Dendritic cell treated with granulocyte-macrophage colony-stimulating factor and Interleukin-4, amounts not matched to agents 40 ng/mL and 50 ng/mL, for 4 days (primary cell): ENCODE results near the gene GAPVD1.
"Not testable (repeated sequence)": the region's sequence is repeated elsewhere in the genome, so short reads cannot be mapped to it uniquely, and the experiment has no call there.

Experiments used
- H3K27ac Mint-ChIP-seq: one replicate; pipeline ENCODE4 v1.8.0; 2022; ENCODE audit warnings: mild to moderate bottlenecking, mixed read lengths
- H3K27me3 Mint-ChIP-seq: one replicate; pipeline ENCODE4 v1.8.0; 2022; ENCODE audit warnings: mild to moderate bottlenecking, mixed read lengths
- H3K36me3 Mint-ChIP-seq: one replicate; pipeline ENCODE4 v1.8.0; 2022; ENCODE audit warnings: low read depth, mixed read lengths
- H3K4me1 Mint-ChIP-seq: one replicate; pipeline ENCODE4 v1.8.0; 2022; ENCODE audit warnings: low read depth, mixed read lengths
- H3K4me3 Mint-ChIP-seq: one replicate; pipeline ENCODE4 v1.8.0; 2022; ENCODE audit warnings: mild to moderate bottlenecking, moderate library complexity, mixed read lengths
- H3K9me3 Mint-ChIP-seq: one replicate; pipeline ENCODE4 v1.8.0; 2022; ENCODE audit warnings: mixed read lengths
- intact Hi-C: fragments of 100-400 bp; cut with micrococcal nuclease; formaldehyde crosslinking; loops from one replicate; pipeline ENCODE4 v1.15.0; 2022

Gene GAPVD1

DNA sequence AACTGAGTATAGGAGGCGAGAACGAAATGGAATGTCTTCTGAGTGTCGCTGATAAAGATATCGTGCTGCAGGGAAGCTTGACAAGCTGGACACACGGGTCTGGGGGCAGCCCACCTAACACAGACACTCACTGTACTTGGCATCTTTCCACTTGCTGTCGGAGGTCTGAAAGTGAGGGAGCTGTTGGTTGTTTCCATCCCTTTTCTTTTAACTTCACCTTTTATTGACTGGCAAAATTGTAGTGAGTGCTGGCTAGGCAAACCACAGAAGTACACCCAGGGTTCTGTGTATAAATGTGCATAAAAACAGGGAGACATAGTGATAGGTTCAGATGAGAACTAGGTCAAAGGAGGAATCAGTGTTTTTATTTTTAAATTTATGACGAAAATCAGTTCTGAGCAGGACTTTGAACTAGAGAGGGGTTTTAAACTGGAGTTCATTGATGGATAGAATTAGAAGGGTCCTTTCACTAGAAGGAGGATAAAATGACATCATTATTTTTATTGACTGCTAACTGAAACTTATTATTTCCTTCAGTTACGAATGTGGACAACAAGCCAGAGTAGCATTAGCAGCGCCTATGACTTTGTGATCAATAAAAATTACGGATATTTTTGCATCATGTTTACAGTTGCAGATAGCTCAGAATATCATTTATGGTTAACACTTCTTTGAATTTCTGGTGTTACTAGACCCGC lies 817 bp downstream of the GAPVD1 start:
- intact Hi-C loops: no loop called here
- peak overlapping the region; percentile 93 for H3K27ac Mint-ChIP-seq

DNA sequence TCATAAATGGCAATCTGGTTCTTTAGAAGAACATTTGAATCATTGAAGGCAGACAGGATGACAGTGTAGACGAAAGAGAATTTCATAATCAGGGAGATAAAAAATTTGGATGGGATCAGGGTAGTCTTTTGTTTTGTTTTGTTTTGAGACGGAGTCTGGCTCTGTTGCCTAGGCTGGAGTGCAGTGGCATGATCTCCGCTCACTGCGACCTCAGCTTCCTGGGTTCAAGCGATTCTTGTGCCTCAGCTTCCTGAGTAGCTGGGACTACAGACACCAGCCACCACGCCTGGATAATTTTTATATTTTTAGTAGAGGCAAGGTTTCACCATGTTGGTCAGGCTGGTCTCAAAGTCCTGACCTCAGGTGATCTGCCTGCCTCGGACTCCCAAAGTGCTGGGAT lies 2.4 kb downstream of the GAPVD1 start:
- H3K27ac Mint-ChIP-seq, H3K4me3 Mint-ChIP-seq, H3K27me3 Mint-ChIP-seq, intact Hi-C loops, H3K9me3 Mint-ChIP-seq: not testable (repeated sequence)
- Mint-ChIP-seq H3K36me3 (peaks cover 62% of the 10 kb centered on the region), H3K4me1 (peaks cover 61% of the 10 kb centered on the region)

More for the DNA sequence above, 817 bp downstream of the GAPVD1 start:
- H3K36me3 Mint-ChIP-seq: peaks cover 49% of the 10 kb centered on the region
- H3K4me1 Mint-ChIP-seq: peaks cover 69% of the 10 kb centered on the region
- H3K27me3 Mint-ChIP-seq: no peaks in the 10 kb centered on the region
- H3K9me3 Mint-ChIP-seq: no peaks in the 10 kb centered on the region
- H3K4me3 Mint-ChIP-seq: peak overlapping the region; percentile 100

DNA sequence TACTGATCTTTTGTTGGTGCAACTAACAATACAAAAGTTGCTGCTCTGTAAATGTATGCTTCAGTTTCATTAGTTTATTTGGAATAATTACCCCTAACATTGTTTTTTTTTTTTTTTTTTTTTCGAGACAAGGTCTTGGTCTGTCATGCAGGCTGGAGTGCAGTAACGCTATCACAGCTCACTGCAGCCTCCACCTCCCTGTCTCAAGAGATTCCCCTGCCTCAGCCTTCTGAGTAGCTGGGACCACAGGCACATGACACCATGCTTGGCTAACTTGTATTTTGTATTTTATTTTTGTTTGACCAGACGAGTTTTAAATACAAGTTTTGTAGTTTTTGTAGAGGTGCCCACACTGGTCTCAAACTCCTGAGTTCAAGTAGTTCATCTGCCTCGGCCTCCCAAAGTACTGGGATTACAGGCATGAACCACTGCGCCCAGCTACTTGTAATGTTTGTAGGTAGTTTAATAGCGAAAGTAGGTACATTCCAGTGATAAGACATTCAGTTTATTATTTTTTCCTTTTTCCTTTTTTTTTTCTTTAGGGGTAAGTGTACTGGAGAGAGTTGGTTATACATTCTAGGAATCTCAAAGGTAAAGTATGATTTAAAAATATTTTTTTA lies 6.9 kb downstream of the GAPVD1 start:
- intact Hi-C loops: no loop called here
- Mint-ChIP-seq H3K9me3 (no peaks in the 10 kb centered on the region), H3K36me3 (peaks cover 79% of the 10 kb centered on the region), H3K4me1 (peaks cover 47% of the 10 kb centered on the region), H3K27me3 (no peaks in the 10 kb centered on the region), H3K27ac (no peak overlapping the region), H3K4me3 (no peak overlapping the region)

DNA sequence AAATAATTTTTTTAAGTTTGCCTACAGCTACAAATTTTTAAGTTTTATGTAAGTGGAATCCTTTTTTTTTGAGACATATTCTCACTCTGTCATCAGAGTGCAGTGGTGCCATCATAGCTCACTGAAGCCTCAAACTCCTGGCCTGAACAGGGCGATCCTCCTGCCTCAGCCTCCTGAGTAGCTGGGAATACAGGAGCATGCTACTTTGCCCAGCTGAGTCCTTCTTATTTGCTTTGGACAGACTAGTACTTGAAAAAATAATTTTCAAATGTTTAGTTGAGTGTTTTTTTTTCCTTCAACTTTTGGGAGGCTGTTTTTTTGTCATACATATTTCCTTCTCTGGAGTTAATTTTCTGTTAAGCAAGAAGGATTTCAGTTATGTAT lies 7.4 kb downstream of the GAPVD1 start:
- Mint-ChIP-seq H3K4me3 (no peak overlapping the region), H3K4me1 (peaks cover 45% of the 10 kb centered on the region), H3K27me3 (no peaks in the 10 kb centered on the region), H3K27ac (no peak overlapping the region), H3K9me3 (no peaks in the 10 kb centered on the region), H3K36me3 (peaks cover 74% of the 10 kb centered on the region)
- intact Hi-C loops: no loop called here

DNA sequence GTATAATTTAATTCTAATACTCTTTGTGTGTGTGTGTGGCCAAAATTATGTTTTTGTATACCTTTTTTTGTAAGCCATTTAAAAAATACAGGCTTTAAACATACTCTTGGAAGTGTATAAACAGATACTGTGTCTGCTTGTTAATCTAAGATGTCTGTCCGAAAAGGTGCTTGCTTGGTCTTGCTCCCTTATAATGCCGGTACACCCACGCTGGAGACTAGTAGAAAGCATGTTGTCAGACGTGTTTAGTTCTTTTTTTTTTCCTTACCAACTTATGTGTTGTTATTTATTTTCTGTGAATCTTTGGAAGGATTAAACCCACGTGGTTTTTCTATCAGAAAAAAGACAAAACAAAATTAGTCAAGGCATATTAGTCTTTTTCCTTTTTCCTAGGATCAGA lies 9.5 kb downstream of the GAPVD1 start:
- H3K4me1 Mint-ChIP-seq: peaks cover 34% of the 10 kb centered on the region
- H3K4me3 Mint-ChIP-seq: no peak overlapping the region
- H3K27ac Mint-ChIP-seq: peak overlapping the region; percentile 72
- no peaks in the 10 kb centered on the region for H3K27me3 Mint-ChIP-seq
- H3K9me3 Mint-ChIP-seq: no peaks in the 10 kb centered on the region
- peaks cover 54% of the 10 kb centered on the region for H3K36me3 Mint-ChIP-seq
- intact Hi-C loops: loop anchor here (2.0 kb wide), 1 partner anchor 70 kb away; the partner anchor contains the start of gene RABEPK

DNA sequence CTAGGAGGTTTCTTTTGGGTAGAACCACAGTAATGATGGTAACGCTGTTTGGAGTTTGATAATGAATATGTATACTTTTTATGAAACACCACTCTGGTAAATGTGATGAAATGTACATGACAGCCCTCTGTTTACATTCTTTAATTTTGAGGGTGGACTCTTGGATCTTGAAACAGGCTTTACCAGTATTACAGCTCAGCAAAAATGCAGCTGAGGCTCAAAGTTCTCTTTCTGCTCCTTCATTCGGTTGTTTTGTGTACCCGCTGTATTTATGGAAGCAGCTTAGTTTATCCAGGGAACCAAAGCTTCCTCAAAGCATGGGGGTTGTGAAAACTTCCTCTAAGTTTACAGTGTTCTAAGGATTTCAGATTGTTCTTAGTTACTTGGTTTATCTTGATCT lies 11.1 kb downstream of the GAPVD1 start:
- H3K27me3 Mint-ChIP-seq: no peaks in the 10 kb centered on the region
- no peaks in the 10 kb centered on the region for H3K9me3 Mint-ChIP-seq
- peak overlapping the region; percentile 72 for H3K27ac Mint-ChIP-seq
- intact Hi-C loops: loop anchor here (1.0 kb wide), 1 partner anchor 9 kb away; no protein-coding TSS in a partner anchor
- no peak overlapping the region for H3K4me3 Mint-ChIP-seq
- H3K36me3 Mint-ChIP-seq: peaks cover 40% of the 10 kb centered on the region
- peaks cover 34% of the 10 kb centered on the region for H3K4me1 Mint-ChIP-seq

DNA sequence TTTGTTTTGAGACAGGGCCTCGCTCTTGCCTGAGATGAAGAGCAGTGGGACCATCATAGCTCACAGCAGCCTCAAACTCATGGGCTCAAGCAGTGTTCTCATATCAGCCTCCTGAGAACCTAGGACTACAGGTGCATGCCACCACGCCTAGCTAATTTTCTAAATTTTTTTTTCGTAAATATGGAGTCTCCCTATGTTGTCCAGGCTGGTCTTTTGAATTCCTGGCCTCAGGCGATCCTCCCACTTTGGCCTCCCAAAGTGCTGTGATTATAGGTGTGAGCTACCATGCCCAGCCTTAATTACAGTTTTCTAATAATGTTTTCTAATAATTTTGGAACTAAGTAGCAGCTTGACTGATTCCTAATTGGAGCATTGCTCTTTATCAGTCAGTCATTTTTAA lies 15.1 kb downstream of the GAPVD1 start:
- Mint-ChIP-seq H3K27ac (no peak overlapping the region), H3K4me3 (no peak overlapping the region), H3K9me3 (no peaks in the 10 kb centered on the region), H3K36me3 (peaks cover 17% of the 10 kb centered on the region), H3K4me1 (peaks cover 18% of the 10 kb centered on the region), H3K27me3 (no peaks in the 10 kb centered on the region)
- intact Hi-C loops: loop anchor here (5.0 kb wide), 1 partner anchor 39 kb away; no protein-coding TSS in a partner anchor

DNA sequence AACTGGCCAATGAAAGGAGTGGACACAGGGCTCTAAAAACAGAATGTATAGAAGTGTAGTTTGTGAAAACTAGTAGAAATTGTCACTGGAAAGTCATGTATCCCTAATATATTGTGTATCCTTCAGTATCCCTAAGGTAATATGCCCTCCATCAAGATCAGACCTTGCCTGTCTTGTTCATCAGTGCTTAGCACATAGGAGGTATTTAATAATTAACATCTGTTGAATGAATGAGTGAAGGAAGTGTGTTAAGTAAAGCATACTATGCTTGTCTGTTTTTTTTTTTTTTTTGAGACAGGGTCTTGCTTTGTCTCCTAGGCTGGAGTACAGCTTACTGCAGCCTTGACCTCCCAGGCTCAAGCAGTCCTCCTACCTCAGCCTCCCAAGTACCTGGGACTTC lies 15.8 kb downstream of the GAPVD1 start:
- intact Hi-C loops: loop anchor here (5.0 kb wide), 1 partner anchor 40 kb away; no protein-coding TSS in a partner anchor
- H3K27me3 Mint-ChIP-seq: no peaks in the 10 kb centered on the region
- H3K27ac Mint-ChIP-seq: no peak overlapping the region
- H3K4me3 Mint-ChIP-seq: no peak overlapping the region
- peaks cover 15% of the 10 kb centered on the region for H3K36me3 Mint-ChIP-seq
- peaks cover 14% of the 10 kb centered on the region for H3K4me1 Mint-ChIP-seq
- H3K9me3 Mint-ChIP-seq: no peaks in the 10 kb centered on the region

DNA sequence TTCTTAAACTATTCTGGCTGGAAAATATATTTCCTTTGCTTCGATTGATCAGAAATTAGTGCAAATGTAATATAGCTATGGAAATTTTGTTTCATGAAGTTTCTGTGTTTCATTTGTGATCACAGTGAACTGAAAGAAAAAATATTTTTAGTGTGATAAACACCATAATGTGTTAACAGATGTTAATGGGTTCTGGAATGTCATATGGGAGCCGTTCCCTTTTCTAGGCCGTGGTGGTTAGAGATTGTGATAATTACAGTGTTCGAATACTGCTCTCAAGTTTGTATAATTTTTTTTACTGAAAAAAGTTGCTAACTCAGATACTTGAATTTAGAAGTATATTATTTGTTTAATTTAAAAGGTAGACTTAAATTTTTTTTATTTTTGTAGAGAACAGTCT lies 19.3 kb downstream of the GAPVD1 start:
- no peaks in the 10 kb centered on the region for H3K4me1 Mint-ChIP-seq
- no peak overlapping the region for H3K27ac Mint-ChIP-seq
- no peaks in the 10 kb centered on the region for H3K27me3 Mint-ChIP-seq
- H3K4me3 Mint-ChIP-seq: no peak overlapping the region
- peaks cover 22% of the 10 kb centered on the region for H3K36me3 Mint-ChIP-seq
- H3K9me3 Mint-ChIP-seq: no peaks in the 10 kb centered on the region
- intact Hi-C loops: no loop called here

DNA sequence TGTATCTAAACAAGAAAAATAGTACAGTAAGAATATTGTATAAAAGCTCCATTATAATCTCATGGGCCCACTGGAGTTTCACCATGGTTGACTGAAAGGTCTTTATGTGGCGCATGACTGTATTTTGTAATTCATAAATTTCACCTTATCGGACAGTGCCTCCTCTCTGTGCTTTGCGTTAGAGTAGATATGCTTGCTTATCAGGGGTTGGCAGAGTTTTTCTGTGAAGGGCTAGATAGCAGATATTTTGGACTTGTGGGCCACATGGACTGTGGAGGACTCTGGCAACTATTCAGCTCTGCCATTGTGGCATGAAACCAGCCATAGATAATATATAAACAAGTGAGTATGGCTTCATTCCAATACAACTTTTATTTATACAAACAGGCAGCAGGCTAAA lies 23.2 kb downstream of the GAPVD1 start:
- Mint-ChIP-seq H3K27me3 (no peaks in the 10 kb centered on the region), H3K4me3 (no peak overlapping the region), H3K36me3 (peaks cover 14% of the 10 kb centered on the region), H3K4me1 (no peaks in the 10 kb centered on the region), H3K9me3 (no peaks in the 10 kb centered on the region), H3K27ac (no peak overlapping the region)
- intact Hi-C loops: no loop called here

DNA sequence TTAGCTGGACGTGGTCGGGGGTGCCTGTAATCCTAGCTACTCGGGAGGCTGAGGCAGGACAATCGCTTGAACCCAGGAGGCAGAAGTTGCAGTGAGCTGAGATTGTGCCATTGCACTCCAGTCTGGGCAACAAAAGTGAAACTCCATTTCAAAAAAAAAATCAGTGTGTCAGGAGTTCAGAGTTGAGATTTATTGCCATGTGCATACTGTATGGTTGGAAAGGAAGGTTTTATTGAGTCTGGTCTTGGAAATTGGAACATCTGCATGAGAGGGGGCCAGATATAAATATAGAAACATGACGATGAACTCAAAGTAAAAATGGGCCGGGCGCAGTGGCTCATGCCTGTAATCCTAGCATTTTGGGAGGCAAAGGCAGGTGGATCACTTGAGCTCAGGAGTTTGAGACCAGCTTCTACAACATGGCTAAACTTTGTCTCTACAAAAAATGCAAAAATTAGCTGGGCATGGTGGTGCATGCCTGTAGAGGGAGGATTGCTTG lies 25.4 kb downstream of the GAPVD1 start:
- H3K4me3 Mint-ChIP-seq, H3K27me3 Mint-ChIP-seq, H3K9me3 Mint-ChIP-seq, H3K4me1 Mint-ChIP-seq, intact Hi-C loops: not testable (repeated sequence)
- H3K36me3 Mint-ChIP-seq: peaks cover 14% of the 10 kb centered on the region
- H3K27ac Mint-ChIP-seq: peak overlapping the region; percentile 11

DNA sequence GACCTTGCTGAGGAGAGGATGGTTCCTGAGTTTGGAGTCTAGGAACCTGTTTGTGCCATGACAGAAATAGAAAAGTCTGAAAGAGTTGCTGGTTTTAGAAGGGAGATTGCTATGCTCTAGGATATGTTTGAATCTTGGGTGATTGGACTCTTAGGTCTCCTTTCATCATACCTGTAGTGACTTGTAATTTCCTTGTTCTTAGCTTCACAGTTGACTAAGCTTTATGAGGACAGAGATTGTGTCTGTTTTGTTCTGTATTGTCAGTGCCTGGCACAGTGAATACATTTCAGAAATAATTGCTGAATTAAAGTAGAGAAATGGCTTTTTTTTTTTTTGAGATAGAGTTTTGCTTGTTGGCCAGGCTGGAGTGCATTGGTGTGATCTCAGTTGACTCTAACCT lies 31.5 kb downstream of the GAPVD1 start:
- Mint-ChIP-seq H3K27ac (no peak overlapping the region), H3K27me3 (no peaks in the 10 kb centered on the region), H3K9me3 (no peaks in the 10 kb centered on the region), H3K4me1 (peaks cover 5% of the 10 kb centered on the region), H3K36me3 (peaks cover 19% of the 10 kb centered on the region), H3K4me3 (no peak overlapping the region)
- intact Hi-C loops: no loop called here

DNA sequence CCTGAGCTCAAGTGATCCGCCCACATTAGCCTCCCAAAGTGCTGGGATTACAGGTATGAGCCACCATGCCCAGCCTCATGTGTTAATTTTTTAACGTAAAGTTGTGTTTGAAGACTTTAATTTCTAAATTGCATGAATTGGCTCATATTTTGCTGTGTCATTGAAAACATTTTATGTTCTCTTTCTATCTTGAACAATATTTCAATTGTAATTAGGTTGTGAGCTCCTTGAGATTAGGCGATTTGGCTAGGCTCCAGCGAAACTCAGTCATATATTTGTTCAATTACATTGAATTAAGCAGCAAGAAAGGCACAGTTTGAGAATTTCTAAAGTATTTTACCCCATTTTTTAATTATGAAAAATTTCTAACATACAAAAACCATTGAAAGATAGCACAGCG lies 34.0 kb downstream of the GAPVD1 start:
- H3K4me3 Mint-ChIP-seq: no peak overlapping the region
- no peaks in the 10 kb centered on the region for H3K9me3 Mint-ChIP-seq
- intact Hi-C loops: no loop called here
- no peak overlapping the region for H3K27ac Mint-ChIP-seq
- H3K27me3 Mint-ChIP-seq: no peaks in the 10 kb centered on the region
- peaks cover 5% of the 10 kb centered on the region for H3K4me1 Mint-ChIP-seq
- H3K36me3 Mint-ChIP-seq: peaks cover 37% of the 10 kb centered on the region

DNA sequence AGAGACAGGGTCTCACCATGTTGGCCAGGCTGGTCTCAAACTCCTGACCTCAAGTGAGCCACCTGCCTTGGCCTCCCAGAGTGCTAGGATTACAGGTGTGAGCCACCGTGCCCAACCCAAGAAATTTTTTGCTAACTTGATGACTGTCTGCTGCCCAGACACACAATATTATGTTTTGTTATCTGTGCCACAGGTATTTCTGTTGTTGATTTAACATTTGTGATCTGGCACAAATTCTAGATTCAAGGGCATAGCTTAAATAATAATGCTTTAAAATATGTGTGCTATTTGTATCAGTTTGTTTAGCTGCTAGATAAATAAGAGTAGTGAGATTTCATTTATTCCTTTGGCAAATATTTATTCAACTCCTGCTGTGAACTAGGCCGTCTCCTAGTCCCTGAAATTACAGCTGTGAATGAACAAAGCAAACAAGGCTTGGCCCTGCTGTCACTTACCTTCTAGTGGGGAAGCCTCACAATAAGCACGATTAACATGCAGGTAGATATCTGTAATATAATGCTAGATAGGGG lies 35.3 kb downstream of the GAPVD1 start:
- peak overlapping the region; percentile 37 for H3K27ac Mint-ChIP-seq
- peaks cover 5% of the 10 kb centered on the region for H3K4me1 Mint-ChIP-seq
- H3K9me3 Mint-ChIP-seq: no peaks in the 10 kb centered on the region
- H3K27me3 Mint-ChIP-seq: no peaks in the 10 kb centered on the region
- intact Hi-C loops: no loop called here
- H3K36me3 Mint-ChIP-seq: peaks cover 50% of the 10 kb centered on the region
- H3K4me3 Mint-ChIP-seq: no peak overlapping the region
